GM21576 (cell line): ENCODE results near the gene DPP4.
A peak's percentile ranks its signal among the peaks of the same experiment; 100 is the strongest.

ENCODE experiments used
- ATAC-seq: cut with Tn5 transposase; IDR thresholded peaks from one replicate; pipeline ENCODE4 v1.9.1; 2021; ENCODE audit warnings: mild to moderate bottlenecking, moderate library complexity; ENCODE audit not compliant: unreplicated experiment

DPP4 gene

GRCh38 chr2:162073888-162074631 lies at the start of gene DPP4:
TSS of gene DPP4 (minus strand) at chr2:162074215. CDS start at chr2:162073981, 234 bp downstream.
- peak; percentile 90 for ATAC-seq

GRCh38 chr2:162118166-162119031 lies 44.4 kb upstream of the DPP4 start:
- ATAC-seq = no peak

- ATAC-seq = no peak
Measured at GRCh38 chr2:162116352-162116751, 42.3 kb upstream of the DPP4 start.

GRCh38 chr2:162115076-162115475 lies 41.1 kb upstream of the DPP4 start:
- no peak for ATAC-seq

GRCh38 chr2:162114271-162114670 lies 40.3 kb upstream of the DPP4 start:
- ATAC-seq = no peak

- no peak for ATAC-seq
Measured at GRCh38 chr2:162113776-162114168, 39.8 kb upstream of the DPP4 start.

- no peak for ATAC-seq
Measured at GRCh38 chr2:162113088-162113775, 39.2 kb upstream of the DPP4 start.

GRCh38 chr2:162111958-162112850 lies 38.2 kb upstream of the DPP4 start:
- ATAC-seq = no peak

GRCh38 chr2:162107361-162107901 lies 33.4 kb upstream of the DPP4 start:
- ATAC-seq = no peak

GRCh38 chr2:162106746-162107145 lies 32.7 kb upstream of the DPP4 start:
- ATAC-seq = no peak

- ATAC-seq = no peak
Measured at GRCh38 chr2:162106146-162106551, 32.1 kb upstream of the DPP4 start.

- no peak for ATAC-seq
Measured at GRCh38 chr2:162103443-162104009, 29.5 kb upstream of the DPP4 start.

GRCh38 chr2:162100579-162100978 lies 26.6 kb upstream of the DPP4 start:
- ATAC-seq = no peak

GRCh38 chr2:162099836-162100235 lies 25.8 kb upstream of the DPP4 start:
- ATAC-seq = no peak

- no peak for ATAC-seq
Measured at GRCh38 chr2:162092658-162093556, 18.9 kb upstream of the DPP4 start.

GRCh38 chr2:162092008-162092390 lies 18.0 kb upstream of the DPP4 start:
- no peak for ATAC-seq

- ATAC-seq = peak; percentile 63
Measured at GRCh38 chr2:162091325-162092007, 17.5 kb upstream of the DPP4 start.

GRCh38 chr2:162090109-162090508 lies 16.1 kb upstream of the DPP4 start:
- no peak for ATAC-seq
